ENCODE results near the gene EIF4G3.

- TF ChIP-seq CTCF (conservative IDR thresholded peaks at IDR 0.05) (no peak), ZFX (IDR thresholded peaks at IDR 0.05) (no peak)
Observed at GRCh38 chr1:21020151-21020550, 156.5 kb downstream of the EIF4G3 start.

All from C4-2B (cell line).